ENCODE data around the gene RAPGEF6.
"Not testable (repeated sequence)": the region's sequence is repeated elsewhere in the genome, so short reads cannot be mapped to it uniquely, and the experiment has no call there.

RAPGEF6 gene

DNA sequence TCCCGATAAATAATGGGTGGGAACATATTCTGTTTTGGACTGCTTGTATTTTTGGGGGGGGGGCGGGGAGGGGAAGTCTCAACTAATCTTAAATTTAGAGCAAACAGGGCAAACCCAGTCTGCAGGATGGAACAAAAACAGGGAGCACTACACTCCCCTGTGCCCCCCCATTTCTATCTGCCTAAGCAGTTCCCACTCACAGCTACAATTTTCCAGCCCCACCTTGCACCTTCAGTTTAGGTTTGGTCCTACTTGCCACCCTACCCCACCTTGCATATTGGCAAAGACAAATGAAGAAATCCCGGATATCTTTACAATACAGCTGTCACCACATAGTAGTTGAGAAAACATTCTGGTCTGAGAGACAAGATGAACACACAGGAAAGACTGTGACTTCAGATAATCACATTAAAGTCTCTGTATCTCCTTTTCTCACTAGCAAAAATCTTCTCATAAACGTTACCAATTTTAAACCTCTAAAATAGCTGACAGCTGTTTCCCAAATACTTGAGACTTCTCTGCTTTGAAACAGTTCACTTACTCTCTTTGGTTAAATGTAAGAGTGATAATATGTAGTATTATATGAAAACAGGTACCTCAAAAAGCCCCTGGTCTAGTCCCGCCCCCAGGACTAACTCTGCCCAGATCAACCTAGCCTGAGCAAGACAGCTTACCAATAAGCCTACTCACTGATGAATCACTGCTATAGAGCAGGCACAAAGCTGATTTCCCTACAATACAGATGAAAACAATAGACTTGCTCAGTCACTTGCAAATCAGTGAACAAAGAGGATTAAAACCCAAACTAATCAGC lies 5.2 kb upstream of the RAPGEF6 start:
- no peak for DNase-seq (ENCODE audit: low read depth, low spot score)

DNA sequence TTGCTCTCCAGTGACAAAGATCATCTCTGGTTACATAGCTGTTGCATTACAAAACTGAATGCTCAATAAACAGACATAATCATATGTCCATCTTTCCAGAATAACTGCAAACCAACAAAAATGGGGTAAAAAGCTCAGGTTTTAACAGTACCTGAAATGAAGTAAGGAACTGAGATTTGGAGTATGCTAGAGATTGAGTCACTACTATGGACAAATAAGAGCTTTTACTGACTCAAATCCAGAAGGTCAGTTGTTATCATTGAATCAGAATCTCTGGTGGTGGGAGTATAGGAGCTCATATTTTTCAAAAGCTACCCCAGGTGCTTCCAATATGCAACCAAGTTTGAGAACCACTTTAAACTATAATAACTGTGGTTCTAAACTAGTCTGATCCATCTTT lies 4.1 kb upstream of the RAPGEF6 start:
- no peak for DNase-seq (ENCODE audit: low read depth, low spot score)

DNA sequence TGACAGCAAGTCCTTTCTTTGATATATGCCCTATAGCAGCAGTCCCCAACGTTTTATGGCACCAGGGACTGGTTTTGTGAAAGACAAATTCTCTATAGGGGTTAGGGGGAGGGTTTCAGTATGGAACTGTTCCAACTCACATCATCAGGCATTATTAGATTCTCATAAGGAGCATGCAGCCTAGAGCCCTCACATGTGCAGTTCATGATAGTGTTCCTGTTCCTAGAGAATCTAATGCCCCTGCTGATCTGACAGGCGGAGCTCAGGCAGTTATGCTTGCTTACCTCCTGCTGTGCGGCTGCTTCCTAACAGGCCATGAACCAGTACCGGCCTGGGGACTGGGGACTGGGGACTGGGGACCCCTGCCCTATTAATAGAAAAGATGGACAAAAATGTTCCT lies 2.7 kb upstream of the RAPGEF6 start:
- no peak for DNase-seq (ENCODE audit: low read depth, low spot score)

DNA sequence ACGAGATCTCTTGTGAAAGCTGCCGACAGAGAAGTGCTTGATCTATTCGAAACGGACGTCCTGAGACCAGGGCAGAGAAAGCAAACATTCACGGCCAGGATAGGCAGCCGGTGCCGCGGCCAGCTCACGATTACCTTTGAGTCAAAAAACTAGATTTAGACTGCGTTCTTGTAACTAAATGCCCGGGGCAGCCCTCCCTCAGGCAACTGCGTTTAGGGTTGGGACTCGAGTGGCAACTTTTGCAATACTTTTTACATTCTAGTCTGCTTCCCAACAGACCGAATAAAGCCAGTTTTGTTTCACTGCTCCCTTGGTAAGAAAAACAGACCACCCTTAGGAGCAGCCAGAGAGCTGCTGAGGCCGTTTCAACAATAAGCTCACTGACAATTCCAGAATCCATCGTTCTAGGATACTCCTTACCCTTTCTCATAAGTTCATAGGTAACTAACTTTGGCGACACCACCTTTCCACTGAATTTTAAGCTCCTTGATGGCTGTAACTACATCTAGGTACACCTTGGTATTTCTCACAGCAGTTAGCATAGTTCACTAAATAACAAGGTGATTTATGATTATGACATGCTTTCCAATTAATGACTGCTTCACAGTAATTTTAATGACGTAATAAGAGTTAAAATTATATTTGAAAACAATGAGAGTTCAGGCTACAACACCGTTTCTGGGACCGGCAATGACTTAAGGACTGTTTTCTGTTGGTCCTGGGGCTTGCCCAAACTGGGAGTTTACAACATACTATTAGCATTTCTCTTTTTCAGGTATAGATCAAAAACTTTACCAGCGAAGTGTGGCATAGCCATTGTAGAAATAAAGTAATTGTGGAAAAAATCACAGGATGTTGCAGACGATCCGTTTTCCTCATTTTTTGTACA lies 899 bp upstream of the RAPGEF6 start:
- DNase-seq (ENCODE audit: low read depth, low spot score), result peak; percentile 22

DNA sequence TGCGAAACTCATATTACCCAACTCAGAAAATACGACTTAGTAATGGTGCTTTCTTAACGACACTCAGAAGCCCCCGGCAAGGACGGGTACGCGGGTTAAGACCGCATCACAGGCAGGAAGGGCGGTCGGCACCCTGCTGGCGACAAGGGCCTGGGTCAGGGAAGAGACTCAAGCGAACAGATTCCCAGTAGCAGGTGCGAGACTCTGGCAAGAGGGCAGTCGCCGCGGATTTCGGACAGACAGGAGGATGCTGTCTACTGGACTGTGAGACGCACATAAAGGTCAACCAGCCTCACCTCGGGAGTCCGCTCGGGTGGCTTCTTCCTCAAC lies 398 bp downstream of the RAPGEF6 start:
- DNase-seq (ENCODE audit: low read depth, low spot score), result peak; percentile 4

DNA sequence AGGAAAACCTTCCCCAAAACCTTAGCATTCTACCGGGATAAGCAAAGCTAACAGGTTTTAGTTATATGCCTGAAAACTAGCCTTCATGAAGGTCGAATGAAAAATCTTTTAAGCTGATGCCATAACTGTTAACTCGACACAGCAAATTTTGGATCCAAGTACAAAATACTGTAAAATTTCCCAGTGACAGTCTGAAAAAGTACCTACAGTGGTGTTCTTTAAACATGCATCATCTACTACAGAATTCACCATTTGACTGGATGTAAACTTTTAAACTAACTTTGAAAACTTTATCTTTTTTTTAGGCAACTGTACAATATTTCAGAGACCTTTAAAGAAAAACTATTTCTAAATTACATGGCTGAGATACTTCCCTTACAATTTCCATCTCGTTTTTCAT lies 791 bp downstream of the RAPGEF6 start:
- no peak for DNase-seq (ENCODE audit: low read depth, low spot score)

DNA sequence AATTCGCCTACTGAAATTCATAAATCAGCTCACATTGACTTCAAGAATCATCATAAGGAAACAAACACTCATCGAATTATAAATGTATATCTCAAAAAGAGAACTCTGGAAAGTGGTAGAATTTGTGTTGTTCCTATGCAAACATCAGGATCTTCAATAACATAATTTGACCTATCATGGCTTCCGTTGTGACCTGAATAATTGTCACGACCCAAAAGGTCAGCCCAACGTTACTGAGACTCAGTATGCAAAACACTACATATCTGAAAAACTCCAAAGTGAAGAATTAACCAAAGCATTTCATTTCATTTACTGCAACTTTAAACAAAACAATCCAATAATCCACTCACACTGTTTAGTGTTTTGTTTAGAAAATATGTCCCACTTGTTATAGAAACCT lies 1.2 kb downstream of the RAPGEF6 start:
- no peak for DNase-seq (ENCODE audit: low read depth, low spot score)

DNA sequence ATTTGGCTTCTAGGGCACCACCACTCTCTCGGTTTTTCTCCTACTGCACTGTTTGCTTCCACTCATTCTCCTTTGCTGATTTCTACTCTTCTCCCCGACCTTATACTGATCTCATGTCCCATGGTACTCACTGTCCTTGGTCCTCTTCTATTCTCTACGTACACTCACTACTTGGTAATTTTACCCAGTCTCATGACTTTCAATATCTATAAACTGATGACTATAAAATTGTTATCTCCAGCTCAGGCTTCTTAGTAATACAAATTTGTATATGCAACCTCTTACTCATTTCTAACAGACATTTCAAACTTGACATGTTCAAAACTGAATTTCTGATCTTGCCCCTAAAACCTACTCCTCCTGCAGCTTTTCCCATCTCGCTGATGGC lies 4.1 kb downstream of the RAPGEF6 start:
- no peak for DNase-seq (ENCODE audit: low read depth, low spot score)

DNA sequence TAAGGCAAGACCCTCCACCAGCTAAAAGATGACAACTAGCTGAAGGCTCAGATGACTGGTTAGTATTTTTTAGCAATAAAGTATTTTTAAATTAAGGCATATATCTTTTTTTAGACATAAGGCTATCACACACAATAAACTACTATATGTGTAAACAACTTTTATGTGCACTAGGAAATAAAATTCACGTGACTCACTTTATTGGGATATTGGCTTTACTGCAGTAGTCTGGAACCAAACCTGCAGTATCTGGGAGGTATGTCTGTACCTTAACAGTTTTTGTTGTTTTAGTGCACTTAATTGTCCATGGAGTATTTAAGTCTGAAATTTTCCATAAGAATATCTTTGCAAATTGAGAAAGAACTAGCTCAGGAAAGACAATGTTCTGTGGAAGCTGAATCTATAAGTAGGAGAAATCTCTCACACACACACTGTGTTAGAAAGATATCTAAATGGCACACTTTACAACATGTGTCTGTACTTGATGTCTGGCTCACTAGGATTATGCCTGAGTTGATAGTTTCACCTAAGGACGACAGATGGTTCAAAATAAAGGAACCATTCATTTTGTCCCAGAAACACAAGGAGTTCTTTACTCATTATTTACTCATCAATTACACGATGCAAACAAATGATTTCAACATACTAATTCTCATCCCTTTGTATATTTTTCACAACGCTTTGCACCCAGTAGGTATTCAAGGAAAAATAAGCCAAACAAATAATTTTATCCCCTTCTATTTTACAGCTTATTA lies 4.6 kb downstream of the RAPGEF6 start:
- no peak for DNase-seq (ENCODE audit: low read depth, low spot score)

DNA sequence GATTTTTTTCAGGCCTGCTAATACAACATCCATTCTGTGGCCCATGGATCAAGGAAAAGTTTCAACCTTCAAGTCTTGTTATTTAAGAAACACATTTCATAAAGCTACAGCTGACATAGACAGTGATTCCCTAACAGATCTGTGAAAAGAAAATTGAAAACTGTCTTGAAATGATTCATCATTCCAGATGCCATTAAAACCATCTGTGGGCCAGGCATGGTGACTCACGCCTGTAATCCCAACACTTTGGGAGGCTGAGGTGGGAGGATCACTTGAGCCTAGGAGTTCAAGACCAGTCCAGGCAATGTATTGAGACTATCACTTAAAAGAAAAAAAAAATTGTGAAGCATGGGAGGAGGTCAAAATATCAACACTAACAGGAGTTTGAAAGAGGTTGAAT lies 6.0 kb downstream of the RAPGEF6 start:
- no peak for DNase-seq (ENCODE audit: low read depth, low spot score)

DNA sequence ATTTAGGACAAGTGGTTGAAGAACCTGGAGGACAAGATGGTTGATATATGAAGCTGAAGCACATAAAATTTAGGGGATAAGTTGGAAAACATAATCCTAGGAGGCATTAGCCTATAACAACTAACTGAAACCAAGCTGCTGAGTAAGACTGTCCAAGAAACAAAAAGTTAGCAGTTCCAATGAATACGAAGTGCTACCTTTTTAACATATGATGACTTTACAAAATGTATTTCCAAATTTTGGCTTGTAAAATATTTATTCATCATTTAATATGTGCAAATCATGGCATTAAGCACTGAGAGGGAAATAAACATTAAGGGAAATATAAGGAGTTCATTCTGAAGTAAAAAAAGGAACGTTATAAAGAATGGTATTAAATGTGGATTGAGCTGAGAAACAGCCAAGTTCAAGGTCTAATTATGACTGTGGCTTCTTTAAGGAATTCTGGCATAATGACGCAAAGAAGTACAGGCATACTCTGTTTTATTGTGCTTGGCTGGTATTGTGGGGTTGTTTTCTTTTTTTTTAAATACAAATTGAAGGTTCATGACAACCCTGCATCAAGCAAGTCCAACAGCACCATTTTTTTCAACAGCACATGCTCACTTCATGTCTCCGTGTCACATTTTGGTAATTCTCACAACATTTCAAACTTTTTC lies 7.7 kb downstream of the RAPGEF6 start:
- DNase-seq (ENCODE audit: low read depth, low spot score), result no peak

DNA sequence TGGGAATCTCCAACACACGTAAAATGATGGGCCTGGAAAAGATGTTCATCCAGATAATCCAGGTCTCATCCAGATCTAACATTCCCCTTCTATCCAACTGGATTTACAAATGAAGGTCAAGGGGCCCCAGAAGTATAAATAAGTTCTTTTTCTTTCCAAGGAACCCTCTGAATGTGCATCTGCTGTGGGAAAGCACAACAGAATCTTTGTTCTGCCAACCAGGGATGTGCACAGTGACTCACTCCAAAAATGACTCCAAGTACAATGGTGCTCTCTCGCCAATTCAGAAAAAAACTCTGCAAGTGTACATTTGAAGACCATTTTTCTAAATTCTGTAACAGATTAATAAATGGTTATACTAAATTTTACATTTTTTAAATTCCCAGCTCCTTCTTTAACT lies 12.4 kb downstream of the RAPGEF6 start:
- no peak for DNase-seq (ENCODE audit: low read depth, low spot score)

DNA sequence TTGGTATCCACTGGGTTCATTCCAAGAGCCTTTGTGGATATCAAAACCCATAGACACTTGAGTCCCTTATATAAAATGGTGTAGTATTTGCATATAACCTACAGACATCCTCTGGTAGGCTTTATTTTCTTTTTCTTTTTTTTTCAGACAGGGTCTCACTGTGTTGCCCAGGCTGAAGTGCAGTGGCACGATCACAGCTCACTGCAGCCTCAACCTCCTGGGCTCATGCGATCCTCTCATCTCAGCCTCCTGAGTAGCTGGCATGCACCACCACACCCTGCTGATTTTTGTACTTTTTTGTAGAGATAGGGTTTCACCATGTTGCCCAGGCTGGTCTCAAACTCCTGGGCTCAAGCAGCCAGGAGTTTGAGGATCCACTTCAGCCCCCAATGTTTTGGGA lies 13.9 kb downstream of the RAPGEF6 start:
- DNase-seq (ENCODE audit: low read depth, low spot score), result not testable (repeated sequence)

DNA sequence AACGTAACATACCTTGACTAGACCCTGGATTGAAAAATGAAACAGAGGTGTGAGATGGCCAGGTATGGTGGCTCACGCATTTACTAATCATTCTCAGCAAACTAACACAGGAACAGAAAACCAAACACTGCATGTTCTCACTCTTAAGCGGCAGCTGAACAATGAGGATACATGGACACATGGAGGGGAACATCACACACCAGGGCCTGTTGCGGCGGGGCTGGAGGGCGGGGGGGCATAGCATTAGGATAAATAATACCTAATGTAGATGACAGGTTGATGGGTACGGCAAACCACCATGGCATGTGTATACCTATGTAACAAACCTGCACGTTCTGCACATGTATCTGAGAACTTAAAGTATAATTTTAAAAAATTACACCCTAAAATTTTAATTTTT lies 15.9 kb downstream of the RAPGEF6 start:
- DNase-seq (ENCODE audit: low read depth, low spot score), result no peak

DNA sequence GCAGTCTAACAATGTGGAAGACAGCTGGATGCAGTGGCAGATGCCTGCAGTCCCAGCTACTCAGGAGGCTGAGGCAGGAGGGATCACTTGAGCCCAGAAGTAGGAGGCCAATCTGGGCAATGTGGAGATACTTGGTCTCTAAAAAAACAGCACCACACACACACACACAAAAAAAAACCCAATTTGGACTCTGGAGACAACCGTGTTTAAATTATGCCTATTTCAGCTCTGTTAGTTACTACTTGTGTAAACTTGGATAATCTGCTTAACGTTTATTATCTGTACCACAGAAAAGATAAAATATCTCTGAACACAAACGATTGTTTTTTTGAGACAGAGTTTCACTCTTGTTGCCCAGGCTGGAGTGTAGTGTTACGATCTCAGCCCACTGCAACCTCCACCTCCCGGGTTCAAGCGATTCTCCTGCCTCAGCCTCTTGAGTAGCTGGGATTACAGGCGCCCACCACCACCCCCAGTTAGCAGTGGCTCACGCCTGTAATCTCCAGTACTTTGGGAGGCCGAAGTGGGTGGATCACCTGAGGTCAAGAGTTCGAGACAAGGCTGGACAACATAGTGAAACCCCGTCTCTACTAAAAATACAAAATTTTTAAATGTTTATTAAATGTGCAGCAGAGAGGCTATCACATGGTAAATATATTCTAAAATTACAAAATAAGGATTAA lies 17.7 kb downstream of the RAPGEF6 start:
- no peak for DNase-seq (ENCODE audit: low read depth, low spot score)

DNA sequence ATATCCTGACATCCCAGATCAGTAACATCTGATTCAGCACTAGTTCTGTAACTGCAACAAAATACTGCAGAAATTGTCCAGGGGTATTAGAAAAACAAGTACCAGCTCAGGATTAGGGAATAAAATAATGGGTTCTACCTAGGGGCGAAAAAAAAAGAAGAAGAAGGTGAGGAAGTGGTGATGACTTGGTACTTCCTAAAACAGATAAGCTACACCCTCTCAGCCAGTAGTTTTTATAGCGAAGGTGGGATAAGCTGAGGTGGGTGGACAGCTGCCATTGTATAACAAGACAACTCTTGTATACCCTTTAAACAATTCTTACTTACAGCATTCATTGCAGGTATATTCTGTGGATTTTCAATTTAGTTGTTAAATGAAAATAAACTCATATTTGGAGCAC lies 19.1 kb downstream of the RAPGEF6 start:
- no peak for DNase-seq (ENCODE audit: low read depth, low spot score)

DNA sequence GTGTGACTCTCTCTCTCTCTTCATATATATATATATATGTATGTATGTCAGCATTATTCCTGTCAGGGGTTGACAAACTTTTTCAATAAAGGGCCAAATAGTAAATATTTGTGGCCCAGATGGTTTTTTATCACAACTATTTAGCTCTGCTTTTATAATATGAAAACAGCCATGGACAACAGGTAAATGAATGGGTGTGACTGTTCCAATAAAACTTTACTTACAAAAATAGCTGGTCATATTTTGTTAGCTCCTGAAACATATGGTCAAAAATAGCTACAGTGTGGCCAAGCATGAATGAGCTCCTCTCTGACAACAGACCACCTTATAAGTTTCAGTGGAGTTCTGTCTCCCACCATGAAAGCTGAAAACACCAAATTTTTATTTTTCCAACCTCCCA lies 21.6 kb downstream of the RAPGEF6 start:
- DNase-seq (ENCODE audit: low read depth, low spot score), result no peak

DNA sequence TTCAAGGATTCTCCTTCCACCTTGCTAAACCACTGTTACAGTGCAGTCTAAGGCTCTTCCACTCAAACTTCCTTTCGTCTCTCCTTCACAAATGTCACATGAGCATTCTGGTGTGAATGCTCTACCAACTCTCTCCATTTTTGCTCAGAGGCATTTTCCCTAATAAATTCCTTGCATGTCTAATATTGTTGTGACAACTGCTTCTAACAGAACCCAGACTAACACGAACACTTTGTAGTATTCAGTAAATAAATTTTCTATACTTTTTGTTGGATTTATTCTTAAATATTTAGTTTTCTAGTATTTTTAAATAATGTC lies 24.0 kb downstream of the RAPGEF6 start:
- no peak for DNase-seq (ENCODE audit: low read depth, low spot score)

DNA sequence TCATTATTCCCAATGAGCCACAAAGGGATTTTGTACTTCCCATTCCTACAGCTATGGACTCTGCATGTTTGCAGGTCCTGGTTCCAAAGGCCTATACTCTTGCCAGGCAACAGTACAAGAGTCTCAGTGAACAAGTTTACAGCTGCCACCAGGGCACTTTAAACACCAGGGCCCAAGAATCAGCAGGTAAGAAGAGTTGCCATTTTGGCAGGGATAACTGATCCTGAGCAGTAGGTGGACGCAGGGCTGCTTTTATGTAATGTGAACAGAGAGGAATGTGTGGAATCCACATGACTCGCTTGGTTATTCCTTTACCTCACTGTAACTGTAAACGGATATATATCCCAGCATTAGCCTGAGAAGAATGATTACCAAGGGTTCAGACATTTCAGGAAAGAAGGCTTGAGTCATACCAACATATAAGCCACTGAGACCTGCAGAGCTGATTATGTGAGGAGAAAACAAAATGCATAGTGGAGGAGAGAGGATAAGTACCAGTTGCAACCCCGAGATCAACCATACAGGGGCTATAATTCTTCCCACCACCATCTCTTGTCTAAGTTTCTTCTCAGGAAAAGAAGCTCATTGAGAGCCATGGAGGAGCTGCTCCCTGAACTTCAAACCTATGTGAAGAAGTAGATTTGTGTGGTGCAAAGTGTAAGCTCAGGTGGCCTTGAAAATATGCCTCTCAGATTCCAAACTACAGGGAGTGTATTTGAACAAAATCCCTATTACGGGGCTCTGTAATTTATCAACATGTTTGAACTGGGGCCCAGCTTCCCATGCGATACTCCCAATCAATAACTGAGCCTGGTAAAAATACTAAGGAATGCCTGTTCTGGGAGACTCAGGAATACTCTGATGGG lies 24.6 kb downstream of the RAPGEF6 start:
- DNase-seq (ENCODE audit: low read depth, low spot score), result no peak

DNA sequence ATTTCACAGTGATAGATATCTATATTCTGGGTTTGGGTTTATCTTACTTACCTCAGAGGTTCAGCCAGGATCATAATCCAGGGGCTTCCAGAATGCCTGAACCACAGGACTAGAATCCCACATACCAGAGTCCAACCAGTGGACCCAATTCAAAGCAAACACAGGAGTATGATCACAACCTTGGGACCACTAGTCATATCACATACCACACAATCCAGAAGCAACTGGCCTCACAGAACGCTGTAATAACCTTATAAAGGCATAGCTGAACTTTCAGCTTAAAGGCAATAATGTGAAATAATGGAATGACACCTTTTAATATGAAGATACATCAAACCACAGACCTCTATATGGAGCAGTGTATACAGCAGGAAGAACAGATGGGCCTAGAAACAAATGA lies 25.3 kb downstream of the RAPGEF6 start:
- no peak for DNase-seq (ENCODE audit: low read depth, low spot score)

DNA sequence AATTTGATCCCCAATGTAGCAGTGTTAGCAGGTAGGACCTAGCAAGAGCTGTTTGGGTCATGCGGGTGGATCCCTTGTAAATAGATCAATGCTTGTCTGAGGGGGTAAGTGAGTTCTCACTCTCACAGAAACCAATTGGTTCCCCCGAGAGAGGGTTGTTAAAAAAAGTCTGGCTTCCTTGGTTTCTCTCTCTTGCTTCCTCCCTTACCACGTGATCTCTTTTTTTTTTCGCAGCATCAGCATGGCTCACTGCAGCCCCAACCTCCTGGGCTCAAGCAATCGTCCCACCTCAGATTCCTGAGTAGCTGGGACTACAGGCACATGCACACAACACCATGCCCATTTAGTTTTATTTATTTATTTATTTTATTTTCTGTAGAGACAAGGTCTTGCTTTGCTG lies 26.4 kb downstream of the RAPGEF6 start:
- DNase-seq (ENCODE audit: low read depth, low spot score), result no peak

All from brain pericyte (primary cell).